Colonic mucosa (tissue), 4 donors: Measurements from ENCODE around the gene ZDHHC14. TPM values are rescaled to one million over a fixed set of nuclear protein-coding genes. Genes with fewer than 3 reads are reported as not detected.
A peak's percentile ranks its signal among the peaks of the same experiment; 100 is the strongest.

Experiments used
- DNase-seq: peaks from one replicate; pipeline ENCODE4 v3.0.0-alpha.2; 2020
- H3K27ac ChIP-seq: fragments of 200-600 bp; one replicate; pipeline ENCODE4 v1.8.0; 2021
- H3K27me3 ChIP-seq: fragments of 200-600 bp; one replicate; pipeline ENCODE4 v1.8.0; 2021
- H3K36me3 ChIP-seq: fragments of 200-600 bp; one replicate; pipeline ENCODE4 v1.8.0; 2021
- H3K4me1 ChIP-seq: fragments of 200-600 bp; one replicate; pipeline ENCODE4 v1.8.0; 2021; ENCODE audit warnings: mild to moderate bottlenecking
- H3K4me3 ChIP-seq: fragments of 200-600 bp; one replicate; pipeline ENCODE4 v1.8.0; 2021
- H3K9ac ChIP-seq, 2 donors: one replicate each; pipeline ENCODE4 v1.7.0; 2013; ENCODE audit warnings: control low read depth in 2 of 2, low read depth in 2 of 2, low read length in 2 of 2
- H3K9me3 ChIP-seq: fragments of 200-600 bp; one replicate; pipeline ENCODE4 v1.8.0; 2021
- intact Hi-C: fragments of 100-400 bp; cut with DNase I; formaldehyde crosslinking; loops from one replicate; pipeline ENCODE4 v1.14.1; 2022
- total RNA-seq, 2 donors: library from RNA; stranded (reverse); fragmentation: NEBNext Ultra II Directional in 1 of 2; extraction: Animal tissue kit (Norgen Biotek cat#: 25700) in 1 of 2; gene quantifications; one replicate each; pipeline ENCODE4 v1.2.1, GENCODE V29; 2021
- TF ChIP-seq, protein P1 (sequence below): fragments of 200-600 bp; IDR thresholded peaks from one replicate; pipeline ENCODE4 v1.8.0; 2022; ENCODE audit warnings: antibody characterized with exemption, mild to moderate bottlenecking
- donor health status: healthy.
- donor health status: DM: no; HTN: no; CAD: no.
- donor health status: DM: no; HTN: no; CAD: no.

The ZDHHC14 gene
- total RNA-seq, 2 donors from 2014 or later, result 8.4 to 11.4 TPM

DNA sequence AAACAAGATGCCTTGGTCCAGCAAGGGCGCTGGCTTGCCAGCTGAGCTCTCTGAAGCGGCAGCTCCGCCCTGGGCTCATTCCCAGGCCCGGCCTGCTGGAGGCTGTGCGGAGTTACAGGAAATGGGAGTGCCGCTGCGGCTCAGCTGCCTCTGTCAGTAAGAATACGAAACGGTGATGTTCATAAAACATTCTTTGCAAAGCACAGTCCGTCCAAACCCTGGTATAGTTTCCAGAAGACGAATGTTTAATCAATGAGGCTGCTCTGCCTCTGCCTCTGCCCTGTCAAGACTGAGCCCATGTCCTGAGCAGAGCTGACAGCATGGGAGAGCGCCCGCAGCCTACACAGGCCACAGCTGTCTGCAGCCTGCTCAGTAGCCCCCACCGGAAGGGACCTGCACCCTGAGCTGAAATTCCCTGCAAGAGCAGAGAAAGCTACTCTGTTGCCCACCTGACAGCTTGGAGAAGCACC lies 288.8 kb downstream of the ZDHHC14 start:
- peaks cover 6% of the 10 kb centered on the region for H3K4me1 ChIP-seq
- H3K27ac ChIP-seq, result peak overlapping the region; percentile 10
- DNase-seq, result peak; percentile 76
- intact Hi-C loops, result loop anchor here (2.0 to 5.0 kb wide), 2 partner anchors 87 to 352 kb away; no protein-coding TSS in a partner anchor
- TF ChIP-seq, protein P1, sequence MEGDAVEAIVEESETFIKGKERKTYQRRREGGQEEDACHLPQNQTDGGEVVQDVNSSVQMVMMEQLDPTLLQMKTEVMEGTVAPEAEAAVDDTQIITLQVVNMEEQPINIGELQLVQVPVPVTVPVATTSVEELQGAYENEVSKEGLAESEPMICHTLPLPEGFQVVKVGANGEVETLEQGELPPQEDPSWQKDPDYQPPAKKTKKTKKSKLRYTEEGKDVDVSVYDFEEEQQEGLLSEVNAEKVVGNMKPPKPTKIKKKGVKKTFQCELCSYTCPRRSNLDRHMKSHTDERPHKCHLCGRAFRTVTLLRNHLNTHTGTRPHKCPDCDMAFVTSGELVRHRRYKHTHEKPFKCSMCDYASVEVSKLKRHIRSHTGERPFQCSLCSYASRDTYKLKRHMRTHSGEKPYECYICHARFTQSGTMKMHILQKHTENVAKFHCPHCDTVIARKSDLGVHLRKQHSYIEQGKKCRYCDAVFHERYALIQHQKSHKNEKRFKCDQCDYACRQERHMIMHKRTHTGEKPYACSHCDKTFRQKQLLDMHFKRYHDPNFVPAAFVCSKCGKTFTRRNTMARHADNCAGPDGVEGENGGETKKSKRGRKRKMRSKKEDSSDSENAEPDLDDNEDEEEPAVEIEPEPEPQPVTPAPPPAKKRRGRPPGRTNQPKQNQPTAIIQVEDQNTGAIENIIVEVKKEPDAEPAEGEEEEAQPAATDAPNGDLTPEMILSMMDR, result no peak
- H3K9me3 ChIP-seq, result no peaks in the 10 kb centered on the region
- no peaks in the 10 kb centered on the region for H3K27me3 ChIP-seq
- no peak overlapping the region for H3K4me3 ChIP-seq
- H3K9ac ChIP-seq, result peak overlapping the region in 1 of 2 donors; percentile 14
- H3K36me3 ChIP-seq, result no peaks in the 10 kb centered on the region

DNA sequence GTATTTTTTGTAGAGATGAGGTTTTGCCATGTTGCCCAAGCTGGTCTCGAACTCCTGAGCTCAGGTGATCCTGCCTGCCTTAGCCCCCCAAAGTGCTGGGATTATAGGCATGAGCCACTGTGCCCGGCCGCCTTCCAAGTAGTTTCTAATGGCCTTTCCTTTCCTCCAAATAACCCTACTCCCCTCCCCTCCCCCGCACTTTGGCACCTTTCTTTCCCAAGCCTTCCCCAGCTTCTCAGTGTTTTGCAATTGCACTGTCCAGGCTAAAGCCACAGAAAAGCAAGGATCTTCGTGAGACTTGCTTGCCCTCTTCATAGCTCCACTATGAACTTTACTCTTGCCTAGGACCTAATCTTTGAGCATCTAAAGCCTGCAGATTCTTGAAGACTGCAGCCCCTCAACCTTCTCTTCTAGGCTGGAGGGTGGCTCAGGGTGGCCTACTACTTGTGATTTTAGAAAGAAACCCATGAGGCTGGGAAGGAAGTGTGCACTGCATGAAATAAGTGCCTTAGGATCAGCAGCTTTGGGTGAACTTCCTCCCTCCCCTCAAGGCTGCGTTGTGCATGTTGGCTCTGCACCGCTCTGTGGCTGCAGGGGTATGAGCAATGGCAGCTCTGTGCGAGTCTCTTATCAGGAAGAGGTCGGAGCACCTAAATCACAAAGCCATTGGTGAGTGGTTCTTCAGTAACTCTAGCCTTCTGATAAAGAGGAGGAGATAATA lies 289.6 kb downstream of the ZDHHC14 start:
- no peak overlapping the region for H3K9ac ChIP-seq
- TF ChIP-seq, protein P1, result no peak
- H3K4me1 ChIP-seq, result peaks cover 6% of the 10 kb centered on the region
- H3K9me3 ChIP-seq, result no peaks in the 10 kb centered on the region
- peak; percentile 42 for DNase-seq
- H3K4me3 ChIP-seq, result no peak overlapping the region
- intact Hi-C loops, result loop anchor here (2.0 kb wide), 1 partner anchor 86 kb away; no protein-coding TSS in a partner anchor
- no peaks in the 10 kb centered on the region for H3K36me3 ChIP-seq
- no peaks in the 10 kb centered on the region for H3K27me3 ChIP-seq
- no peak overlapping the region for H3K27ac ChIP-seq

- Histone ChIP-seq H3K4me3 (no peak overlapping the region), H3K9ac (no peak overlapping the region), H3K27me3 (no peaks in the 10 kb centered on the region), H3K4me1 (peaks cover 6% of the 10 kb centered on the region), H3K36me3 (no peaks in the 10 kb centered on the region), H3K9me3 (no peaks in the 10 kb centered on the region), H3K27ac (no peak overlapping the region)
- intact Hi-C loops, result no loop called here
- DNase-seq, result no peak
- TF ChIP-seq, protein P1, result no peak
Observed at GRCh38 chr6:157672726-157673412, 291.9 kb downstream of the ZDHHC14 start.

GRCh38 chr6:157673596-157673995 lies 292.6 kb downstream of the ZDHHC14 start:
- no peaks in the 10 kb centered on the region for H3K36me3 ChIP-seq
- H3K4me1 ChIP-seq, result peaks cover 6% of the 10 kb centered on the region
- intact Hi-C loops, result no loop called here

DNA sequence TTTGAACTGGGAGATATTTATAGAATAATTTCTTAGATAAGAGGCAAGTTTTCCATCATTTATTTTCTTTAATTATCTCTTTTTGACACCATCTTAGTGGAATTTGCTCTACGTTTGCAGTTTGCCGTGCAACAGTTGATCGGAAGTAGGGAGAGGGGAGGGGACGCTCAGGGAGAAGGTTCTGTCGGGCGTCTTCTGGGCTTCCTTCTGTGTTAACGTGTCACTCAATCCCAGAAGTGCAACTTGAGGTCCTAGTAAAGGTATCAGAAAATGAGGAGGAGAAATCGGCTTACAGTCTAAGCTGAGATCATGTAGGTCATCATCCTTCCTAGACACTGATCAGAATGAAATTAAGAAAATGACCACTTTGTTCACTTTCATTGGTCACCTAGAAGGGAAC lies 293.1 kb downstream of the ZDHHC14 start:
- no peak for DNase-seq
- Histone ChIP-seq H3K36me3 (no peaks in the 10 kb centered on the region), H3K4me3 (no peak overlapping the region), H3K9ac (no peak overlapping the region), H3K27me3 (no peaks in the 10 kb centered on the region), H3K9me3 (no peaks in the 10 kb centered on the region), H3K27ac (no peak overlapping the region), H3K4me1 (peaks cover 6% of the 10 kb centered on the region)
- TF ChIP-seq, protein P1, result no peak
- intact Hi-C loops, result no loop called here

More at GRCh38 chr6:157673596-157673995, 292.6 kb downstream of the ZDHHC14 start:
- no peaks in the 10 kb centered on the region for H3K27me3 ChIP-seq
- TF ChIP-seq, protein P1, result no peak
- no peak overlapping the region for H3K27ac ChIP-seq
- H3K9me3 ChIP-seq, result no peaks in the 10 kb centered on the region
- H3K9ac ChIP-seq, result no peak overlapping the region
- no peak for DNase-seq
- no peak overlapping the region for H3K4me3 ChIP-seq
